Testis (tissue), 2 donors: ENCODE measurements around the gene RASGEF1C.

Source experiments
- CTCF ChIP-seq, 3 experiments: fragments of 450-650 bp in 2 of 3; fragments of 200-600 bp in 1 of 3; sonication (generic) in 1 of 3; IDR thresholded peaks; one replicate each; pipeline ENCODE4 v1.5.1; 2016 to 2019; ENCODE audit warnings: antibody characterized with exemption in 3 of 3, mild to moderate bottlenecking in 2 of 3, moderate library complexity in 1 of 3
- POLR2A ChIP-seq: fragments of 450-650 bp; IDR thresholded peaks from one replicate; pipeline ENCODE4 v1.6.1; 2017; ENCODE audit warnings: antibody characterized with exemption, mild to moderate bottlenecking, moderate library complexity

- TF ChIP-seq CTCF (IDR thresholded peaks at IDR 0.05) (no peak), POLR2A (no peak)
These were observed 154.8 kb downstream of the RASGEF1C start for GRCh38 chr5:180054226-180054625.
